Epithelial cell of esophagus (primary cell): Measurements from ENCODE around the gene DSG2.

Experiments used
- DNase-seq: peaks from one replicate; pipeline ENCODE4 v3.0.0; 2010; ENCODE audit warnings: low read depth
- H3K4me3 ChIP-seq: 2 replicates; pipeline ENCODE4 v1.5.1; 2011; ENCODE audit warnings: mild to moderate bottlenecking, low read length, control low read depth
- CTCF ChIP-seq: IDR thresholded peaks from 2 replicates; pipeline ENCODE4 v1.5.1; 2011; ENCODE audit warnings: low read depth, mild to moderate bottlenecking, low read length, control low read depth, inconsistent platforms; ENCODE audit not compliant: insufficient read depth; ENCODE audit errors: missing control alignments

The DSG2 gene

GRCh38 chr18:31581498-31582197, 83.7 kb downstream of the DSG2 start:
- no peak for TF ChIP-seq CTCF

GRCh38 chr18:31583185-31583854, 85.3 kb downstream of the DSG2 start:
- DNase-seq = no peak
- TF ChIP-seq CTCF = no peak
- H3K4me3 ChIP-seq = no peak overlapping the region

More at GRCh38 chr18:31581498-31582197, 83.7 kb downstream of the DSG2 start:
- peak; percentile 19 for DNase-seq
- no peak overlapping the region for H3K4me3 ChIP-seq

GRCh38 chr18:31585991-31586390, 88.0 kb downstream of the DSG2 start:
- no peak for TF ChIP-seq CTCF
- no peak overlapping the region for H3K4me3 ChIP-seq
- DNase-seq = no peak

- no peak for DNase-seq
- TF ChIP-seq CTCF = no peak
- H3K4me3 ChIP-seq = no peak overlapping the region
These were observed 88.6 kb downstream of the DSG2 start for GRCh38 chr18:31586616-31587015.

- no peak overlapping the region for H3K4me3 ChIP-seq
- no peak for DNase-seq
- TF ChIP-seq CTCF = no peak
These were observed 89.6 kb downstream of the DSG2 start for GRCh38 chr18:31587529-31587928.

GRCh38 chr18:31590570-31590969, 92.6 kb downstream of the DSG2 start:
- no peak overlapping the region for H3K4me3 ChIP-seq
- peak; percentile 72 for DNase-seq
- no peak for TF ChIP-seq CTCF
